GM18868 (cell line): ENCODE data around the gene OXTR.
A peak's percentile ranks its signal among the peaks of the same experiment; 100 is the strongest.
"Not testable (repeated sequence)": the region's sequence is repeated elsewhere in the genome, so short reads cannot be mapped to it uniquely, and the experiment has no call there.

Experiments used
- ATAC-seq: cut with Tn5 transposase; IDR thresholded peaks from one replicate; pipeline ENCODE4 v1.9.1; 2021; ENCODE audit warnings: mild to moderate bottlenecking, moderate library complexity; ENCODE audit not compliant: unreplicated experiment

The OXTR gene

DNA sequence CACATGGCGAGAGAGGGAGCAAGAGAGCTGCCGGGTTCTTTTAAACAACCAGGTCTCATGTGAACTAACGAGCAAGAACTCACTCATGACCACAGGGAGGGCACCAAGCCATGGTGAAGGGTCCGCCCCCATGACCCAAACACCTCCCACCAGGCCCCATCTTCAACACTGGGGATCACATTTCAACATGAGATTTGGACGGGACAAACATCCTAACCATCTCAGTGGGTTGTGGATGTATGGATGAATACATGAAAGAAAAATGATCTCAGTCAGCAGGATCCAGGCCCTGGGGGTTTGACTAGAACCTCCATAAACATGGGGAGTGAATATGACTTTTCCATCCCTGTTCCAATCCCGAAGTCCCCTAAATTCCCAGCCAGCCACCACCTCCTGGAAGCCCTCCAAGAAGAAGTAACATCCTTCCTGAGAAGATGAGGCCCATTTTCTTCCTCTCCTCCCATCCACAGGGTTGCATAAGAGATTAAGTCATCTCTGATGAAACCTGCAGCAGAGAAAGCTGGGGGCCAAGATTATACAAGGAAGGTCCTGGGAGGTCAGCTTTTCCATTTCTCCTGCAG is 26.3 kb downstream of the OXTR start:
- no peak for ATAC-seq

DNA sequence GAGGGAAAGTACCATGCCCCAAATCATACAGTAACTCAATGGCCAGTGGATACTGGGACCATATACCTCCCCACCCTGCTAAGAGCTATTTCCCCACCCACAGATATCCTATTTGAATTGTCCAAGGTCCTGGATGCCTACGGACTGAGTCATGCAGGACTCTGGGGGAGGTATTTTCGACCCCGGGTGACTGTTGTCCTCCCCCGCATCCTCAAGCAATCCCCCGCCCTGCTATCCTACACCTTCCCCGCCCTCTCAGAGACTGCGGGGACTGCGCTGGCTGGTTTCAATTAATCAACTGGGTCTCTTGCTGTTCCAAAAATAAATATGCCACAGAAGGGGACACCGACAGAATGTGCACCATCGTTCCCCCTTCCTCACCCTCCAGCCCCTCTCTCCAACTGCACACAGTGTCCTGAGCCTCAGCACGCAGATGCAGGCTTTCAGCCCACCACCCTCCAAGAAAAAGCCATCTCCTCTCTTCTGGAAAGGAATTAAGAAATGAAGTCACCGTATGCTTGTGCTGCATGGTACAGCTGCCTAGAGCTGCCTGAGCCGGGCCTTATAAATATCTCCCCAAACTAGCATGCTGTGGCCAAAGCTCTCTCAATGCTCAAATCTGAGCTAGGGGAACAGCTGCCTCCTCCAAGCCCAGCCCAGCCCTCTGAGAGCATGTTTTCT is 27.7 kb downstream of the OXTR start:
- no peak for ATAC-seq

DNA sequence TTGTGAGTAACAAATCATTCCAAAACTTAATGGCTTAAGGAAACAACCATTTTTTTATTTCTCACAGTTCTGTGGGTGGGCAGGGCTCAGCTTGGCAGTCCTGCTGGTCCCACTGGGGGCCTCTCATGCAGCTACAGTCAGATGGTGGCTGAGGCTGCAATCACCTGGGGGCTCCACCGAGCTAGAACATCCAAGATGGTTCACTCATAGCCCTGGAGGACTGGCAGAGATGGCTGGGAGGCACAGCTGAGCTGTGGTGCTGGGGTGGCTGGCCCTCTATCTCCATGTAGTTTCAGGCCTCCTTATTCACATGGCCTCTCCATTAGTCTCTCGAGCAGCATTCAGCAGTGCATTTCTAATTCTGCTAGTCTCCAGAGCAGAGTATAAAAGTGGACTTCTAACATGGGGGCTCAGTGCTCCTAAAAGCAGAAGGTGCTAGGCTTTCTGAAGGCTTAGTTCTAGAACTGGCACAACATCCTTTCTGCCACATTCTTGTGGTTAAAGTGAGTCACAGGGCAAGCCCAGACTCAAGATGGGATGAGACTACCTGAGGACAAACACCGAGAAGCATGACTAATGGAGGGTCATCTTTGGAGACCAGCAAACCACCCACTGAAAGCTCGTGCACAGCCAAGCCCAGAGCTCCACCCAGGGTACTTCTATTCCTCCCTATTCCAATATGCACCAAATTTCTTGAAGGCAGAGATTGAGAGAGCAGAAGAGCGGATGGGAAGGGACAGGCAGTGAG is 29.5 kb downstream of the OXTR start:
- ATAC-seq, result peak; percentile 76

DNA sequence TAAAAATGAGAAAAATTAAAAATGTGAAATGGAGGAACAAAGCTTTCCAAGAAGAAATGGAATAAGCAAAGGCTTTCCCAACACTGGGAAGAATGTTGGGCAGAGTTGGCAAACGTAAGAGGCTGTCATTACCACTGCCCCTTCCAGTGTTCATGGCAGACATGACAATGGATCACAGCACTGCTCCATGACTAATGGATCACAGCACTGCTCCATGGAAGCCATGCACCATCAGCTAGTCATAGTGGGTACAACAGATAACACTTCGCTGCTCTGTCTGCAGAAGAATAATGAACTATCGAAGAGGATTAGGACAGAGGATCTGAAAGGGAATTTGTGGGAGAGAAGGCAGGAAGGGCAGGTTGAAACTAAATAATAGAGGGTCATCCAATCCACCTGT is 30.8 kb downstream of the OXTR start:
- no peak for ATAC-seq

DNA sequence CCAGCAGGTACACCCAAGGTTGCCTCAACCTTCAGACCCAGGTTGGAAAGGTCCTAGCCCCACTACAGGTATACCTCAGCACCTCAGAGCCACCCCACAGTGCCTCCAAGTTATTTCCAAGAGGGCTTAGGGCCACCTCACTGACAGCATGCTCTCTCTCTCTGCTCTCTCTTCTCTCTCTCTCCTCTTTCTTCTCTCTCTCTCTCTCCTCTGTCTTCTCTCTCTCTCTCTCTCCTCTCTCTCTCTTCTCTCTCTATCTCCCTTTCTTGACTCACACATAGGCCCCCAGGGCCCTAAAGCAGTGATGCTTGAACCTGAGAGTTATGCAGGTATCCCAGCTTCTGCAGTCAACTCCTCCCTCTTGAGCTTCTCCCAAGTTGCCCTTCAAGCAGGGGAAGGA is 31.6 kb downstream of the OXTR start:
- no peak for ATAC-seq

DNA sequence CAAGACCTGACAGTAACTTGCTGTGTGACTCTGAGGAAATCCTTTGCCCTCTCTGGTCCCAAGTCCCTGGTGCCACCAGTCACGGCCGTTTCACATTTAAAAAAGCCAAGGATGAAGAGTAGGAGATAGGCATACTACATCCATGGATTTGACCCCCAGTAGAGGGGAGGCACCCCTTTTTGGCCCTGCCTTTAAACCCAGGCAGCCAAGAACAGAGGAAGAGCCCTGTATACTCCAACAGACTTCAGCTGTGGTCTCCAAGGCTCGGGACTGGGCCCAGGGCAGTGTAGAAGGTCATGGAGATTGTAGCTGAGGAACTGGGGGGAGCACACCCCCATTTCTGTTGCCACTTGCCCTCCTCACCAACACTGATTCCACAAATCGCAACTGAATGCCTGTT is 32.1 kb downstream of the OXTR start:
- no peak for ATAC-seq

DNA sequence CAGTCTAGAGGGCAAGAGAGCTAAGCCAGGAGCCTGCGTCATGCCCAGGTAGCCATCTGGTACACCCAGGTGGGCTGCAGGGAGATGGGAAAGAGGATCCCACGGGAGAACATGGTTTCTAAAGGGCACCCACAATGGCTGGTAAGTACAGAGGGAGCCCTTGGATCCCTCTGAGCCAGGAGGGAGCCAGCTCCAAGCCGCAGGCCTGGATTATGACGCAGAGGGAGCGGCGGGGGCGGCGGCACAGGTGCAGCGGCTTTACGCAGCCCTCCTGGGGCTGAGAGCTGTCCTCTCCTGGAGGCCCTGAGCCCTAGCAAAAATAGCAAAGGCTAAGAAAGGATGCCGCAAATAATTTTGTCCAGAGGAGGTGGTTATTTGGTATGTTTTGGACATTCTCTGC is 33.0 kb downstream of the OXTR start:
- ATAC-seq, result no peak

DNA sequence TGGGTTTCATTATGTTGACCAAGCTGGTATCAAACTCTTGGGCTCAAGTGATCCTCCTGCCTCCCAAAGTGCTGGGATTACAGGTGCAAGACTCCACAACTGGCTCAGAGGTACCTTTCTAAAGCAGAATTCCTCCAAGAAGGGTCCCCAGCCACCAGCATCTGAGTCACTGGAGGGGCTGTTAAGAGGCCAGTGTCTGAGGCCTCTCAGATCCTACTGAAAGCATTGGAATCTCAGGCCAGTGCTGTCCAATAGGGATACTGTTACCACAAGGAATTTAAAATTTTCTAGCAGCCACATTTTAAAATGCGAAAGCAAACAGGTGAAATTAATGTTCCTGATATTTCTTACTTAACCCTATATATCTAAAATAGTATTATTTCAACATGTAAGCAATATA is 34.5 kb downstream of the OXTR start:
- no peak for ATAC-seq

DNA sequence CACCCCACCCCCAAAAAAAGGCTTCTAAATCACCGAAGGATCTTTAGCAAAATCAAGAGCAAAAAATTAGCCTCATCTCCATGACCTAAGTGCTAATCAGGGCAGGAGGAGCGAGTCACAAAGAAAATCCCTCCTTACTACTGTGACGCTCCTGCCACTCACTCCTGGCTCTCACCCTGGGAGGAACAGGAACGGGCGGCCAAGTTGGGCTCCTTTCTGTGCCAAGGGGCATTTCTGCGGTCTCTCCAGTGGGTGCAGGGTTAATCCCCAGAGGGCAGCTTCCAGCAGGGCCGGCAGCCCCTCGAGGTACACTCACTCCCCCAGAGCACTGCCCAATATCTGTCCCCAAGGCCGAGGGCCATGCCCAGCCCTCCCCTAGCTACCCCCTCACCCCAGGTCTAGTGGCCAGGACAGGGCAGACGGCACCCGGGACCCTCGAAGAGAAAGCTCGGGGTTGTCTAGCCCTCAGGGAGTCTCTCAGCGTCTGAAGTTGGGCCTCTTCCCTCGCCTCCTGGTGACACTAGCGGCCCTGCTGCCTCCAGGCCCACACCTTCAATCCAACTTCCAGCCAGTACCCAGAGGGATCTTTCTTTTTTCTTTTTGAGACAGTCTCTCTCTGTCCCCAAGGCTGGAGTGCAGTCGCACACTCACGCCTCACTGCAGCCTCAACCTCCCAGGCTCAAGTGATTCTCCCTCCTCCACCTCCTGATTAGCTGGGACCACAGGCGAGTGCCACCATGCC is 35.1 kb downstream of the OXTR start:
- no peak for ATAC-seq

DNA sequence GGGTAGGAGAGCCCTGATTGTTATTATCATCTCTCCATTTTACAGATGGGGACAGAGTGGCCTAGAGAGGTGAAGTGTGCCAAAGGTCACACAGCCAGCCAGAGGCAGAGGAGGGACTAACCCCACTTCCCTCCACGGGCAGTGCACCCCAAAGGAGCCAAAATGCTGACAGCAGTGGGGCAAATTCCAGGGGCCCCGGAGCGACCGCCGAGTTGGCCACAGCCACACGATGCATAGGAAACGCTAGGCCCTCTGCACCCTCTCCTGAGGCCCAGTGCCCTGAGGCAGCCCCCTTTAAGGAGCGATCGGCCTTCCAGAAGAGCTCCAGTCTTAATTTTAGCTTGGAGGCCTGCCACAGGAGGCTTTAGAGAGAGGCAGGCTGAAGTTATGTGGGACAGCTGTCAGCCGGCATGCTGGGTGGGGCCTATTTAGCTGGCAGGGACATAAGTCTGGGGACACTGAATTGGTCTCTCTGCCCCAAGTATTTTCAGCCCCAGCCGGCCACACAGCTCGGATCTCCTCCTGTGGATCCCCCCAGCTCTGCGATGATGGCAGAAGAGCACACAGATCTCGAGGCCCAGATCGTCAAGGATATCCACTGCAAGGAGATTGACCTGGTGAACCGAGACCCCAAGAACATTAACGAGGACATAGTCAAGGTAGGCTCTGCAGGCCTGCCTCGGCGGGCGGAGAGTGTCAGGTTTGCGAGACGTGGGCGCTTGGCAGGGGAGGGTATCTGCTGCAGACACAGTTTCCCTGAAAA is 35.9 kb downstream of the OXTR start, which contains the start of gene CAV3:
CAV3 (plus strand) TSS at position 471 of the 763 bp plus-strand sequence; CDS start at position 546, 75 bp downstream.
- ATAC-seq, result no peak

DNA sequence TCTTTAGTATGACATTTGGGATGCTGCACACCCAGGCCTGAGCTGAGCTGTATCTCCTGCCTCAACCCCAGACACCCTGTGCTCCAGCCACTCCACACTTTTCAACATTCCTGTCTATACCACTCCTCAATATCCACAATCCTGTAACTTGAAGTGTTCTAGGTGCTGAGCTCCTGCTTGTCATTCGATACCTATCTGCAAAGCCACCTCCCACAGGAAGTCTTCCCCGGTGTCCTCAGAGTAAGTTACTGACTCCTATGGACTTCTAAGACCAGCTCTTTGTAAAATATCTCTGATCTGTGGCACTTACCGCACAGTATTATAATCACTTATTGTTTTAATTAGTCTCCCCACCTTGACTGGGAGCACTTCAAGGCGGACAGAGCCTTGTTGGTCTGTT is 37.0 kb downstream of the OXTR start:
- no peak for ATAC-seq

DNA sequence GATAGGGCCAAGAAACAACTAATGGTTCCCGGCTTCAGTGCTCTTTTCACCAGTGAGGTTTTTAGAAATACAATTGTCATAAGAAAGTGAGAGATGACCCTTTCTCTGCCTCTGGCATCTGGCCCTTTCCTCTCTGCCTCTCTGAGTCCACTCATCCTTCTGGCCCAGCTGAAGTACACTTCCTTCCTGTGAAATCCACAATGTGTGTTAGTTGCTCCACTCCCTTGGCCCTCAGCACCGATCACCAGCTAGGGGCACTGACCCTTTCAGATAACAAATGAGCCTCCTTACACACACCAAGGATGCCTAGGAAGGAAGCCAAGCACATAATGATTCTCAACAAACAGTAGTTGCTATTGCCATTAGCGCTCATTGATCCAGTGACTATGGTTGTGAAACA is 38.8 kb downstream of the OXTR start:
- no peak for ATAC-seq

DNA sequence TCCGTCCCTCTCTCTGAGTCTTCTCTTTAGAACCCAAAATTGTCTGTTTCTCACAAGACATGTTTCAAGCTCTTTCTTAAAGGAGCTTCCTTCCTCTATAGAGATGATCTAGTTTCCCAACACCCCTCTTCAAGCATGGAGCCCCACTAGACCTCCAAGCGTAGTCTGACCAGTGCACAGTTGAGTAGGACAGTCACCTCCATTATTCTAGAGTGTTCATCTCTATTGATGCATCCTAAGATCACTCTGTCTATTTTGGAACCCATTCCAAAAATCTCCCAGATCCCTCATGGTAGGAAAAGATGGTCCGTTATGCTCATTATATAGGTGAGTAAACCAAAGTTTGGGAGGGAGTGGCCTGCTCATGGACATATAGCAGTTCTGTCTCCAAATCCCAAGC is 39.9 kb downstream of the OXTR start:
- ATAC-seq, result no peak

DNA sequence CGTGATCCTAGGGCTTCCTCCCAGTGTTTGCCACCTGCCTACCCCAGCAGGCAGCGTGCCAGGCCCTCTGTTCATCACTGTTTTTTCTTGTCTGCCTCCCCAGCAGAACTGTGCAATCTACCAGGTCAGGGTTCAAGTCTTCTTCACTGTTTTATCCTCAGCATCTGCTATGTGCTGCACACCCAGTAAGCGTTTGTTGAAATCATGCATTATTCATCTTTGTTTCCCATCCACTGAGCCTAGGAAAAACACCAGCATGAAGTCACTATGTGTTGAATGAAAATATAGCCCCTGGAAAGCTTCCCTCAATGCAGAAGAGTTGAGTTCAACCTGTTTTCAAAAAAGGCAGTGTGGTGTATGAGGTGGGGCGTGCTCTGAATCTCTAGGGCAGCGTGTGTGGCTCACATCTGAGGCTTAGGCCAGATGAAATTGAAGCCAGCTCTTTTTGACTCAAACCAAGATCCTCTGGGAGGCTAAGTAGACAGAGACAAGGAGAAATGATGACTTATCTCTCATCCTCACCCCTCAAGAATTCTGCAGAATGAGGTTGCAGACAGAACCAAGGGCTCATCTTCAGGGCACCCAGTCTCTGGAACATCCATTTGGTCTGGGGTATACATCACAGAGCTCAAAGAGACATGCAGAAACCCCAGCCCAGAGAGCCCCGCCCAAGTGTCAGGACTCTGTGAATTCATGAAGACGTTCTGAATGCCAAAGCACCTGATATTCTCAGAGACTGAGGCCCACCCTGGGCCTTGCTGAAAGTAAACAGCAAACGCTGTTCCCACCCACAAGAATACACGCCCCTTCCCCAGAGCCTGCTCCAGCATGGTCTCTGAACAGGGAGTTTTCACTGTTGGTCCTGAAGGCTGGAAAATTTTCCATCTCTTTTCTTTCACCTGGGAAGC is 41.6 kb downstream of the OXTR start:
- no peak for ATAC-seq

DNA sequence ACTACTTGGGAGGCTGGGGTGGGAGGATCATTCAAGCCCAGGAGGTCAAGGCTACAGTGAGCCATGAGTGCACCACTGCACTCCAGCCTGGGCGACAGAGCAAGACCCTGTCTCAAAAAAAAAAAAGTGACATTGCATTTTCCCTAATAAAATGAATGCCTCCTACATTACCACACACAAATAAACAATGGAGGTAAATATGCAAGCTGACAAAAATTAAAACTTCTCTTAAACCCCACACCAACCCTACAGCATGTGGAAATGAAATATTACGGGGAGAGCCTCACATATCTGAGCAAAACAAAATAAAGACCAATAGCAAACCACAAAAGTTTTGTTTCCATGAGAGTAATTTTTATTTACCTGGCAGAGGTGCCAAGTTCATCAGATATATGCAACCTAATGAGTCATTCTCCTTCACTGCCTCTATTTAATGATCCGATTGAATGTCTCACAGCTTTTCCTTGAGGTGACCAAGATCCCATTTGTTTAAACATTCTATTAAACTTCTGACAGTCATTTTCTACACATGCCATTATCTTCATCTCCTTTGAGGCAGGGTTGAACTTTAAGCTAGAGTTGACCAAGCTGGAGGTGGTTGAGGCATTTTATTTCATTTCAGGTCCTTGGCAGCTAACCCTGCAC is 45.2 kb downstream of the OXTR start:
- ATAC-seq, result no peak

DNA sequence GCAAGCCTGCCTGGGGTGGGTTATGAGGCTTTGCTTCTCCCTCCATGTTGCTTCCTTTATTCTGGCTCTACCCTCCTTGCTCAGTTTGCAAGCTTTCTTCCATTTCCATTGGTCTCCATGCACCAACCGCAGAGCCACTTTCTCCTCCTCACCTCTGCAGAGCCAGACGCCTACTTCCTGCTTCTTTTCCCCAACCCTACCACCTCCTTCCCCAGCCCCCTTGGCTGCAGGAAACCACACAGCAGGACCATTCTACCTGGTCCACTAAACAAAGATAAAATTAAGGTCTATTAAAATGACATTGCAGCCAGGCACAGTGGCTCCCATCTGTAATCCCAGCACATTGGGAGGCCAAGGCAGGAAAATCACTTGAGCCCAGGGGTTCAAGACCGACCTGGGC is 45.8 kb downstream of the OXTR start:
- ATAC-seq, result no peak

DNA sequence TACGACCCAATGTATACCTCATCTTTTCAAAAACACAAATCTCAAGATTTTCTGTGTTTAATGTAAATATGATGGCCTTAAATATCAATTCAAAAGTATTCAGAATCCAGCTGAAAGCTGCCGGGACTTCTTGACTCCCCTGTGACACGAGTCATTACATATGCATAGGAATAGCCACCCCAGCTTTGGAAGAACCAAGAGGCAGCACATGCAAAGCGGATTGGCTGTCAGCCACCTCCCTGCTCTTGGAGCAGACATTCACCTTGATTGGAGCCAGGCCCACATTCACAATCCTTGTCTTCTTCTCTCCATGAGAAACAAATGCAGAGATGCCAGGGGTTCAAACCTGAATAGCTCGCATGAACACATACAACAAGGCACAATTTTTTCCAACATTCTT is 46.6 kb downstream of the OXTR start:
- no peak for ATAC-seq

DNA sequence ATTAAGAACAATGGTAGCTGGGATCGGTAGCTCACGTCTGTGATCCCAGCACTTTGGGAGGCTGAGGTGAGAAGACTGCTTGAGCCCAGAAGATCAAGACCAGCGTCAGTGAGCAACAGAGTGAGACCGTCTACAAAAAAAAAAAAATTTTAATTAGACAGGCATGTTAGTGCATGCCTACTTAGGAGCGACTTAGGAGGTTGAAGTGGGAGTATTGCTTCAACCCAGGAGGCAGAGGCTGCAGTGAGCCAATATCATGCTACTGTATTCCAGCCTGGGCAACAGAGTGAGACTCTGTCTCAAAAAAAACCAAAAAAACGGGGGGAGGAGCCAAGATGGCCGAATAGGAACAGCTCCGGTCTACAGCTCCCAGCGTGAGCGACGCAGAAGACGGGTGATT is 53.7 kb downstream of the OXTR start:
- ATAC-seq, result not testable (repeated sequence)
